ENCODE results near the gene BUB3.
"Not testable (repeated sequence)": the region's sequence is repeated elsewhere in the genome, so short reads cannot be mapped to it uniquely, and the experiment has no call there.

The BUB3 gene

GRCh38 chr10:123154711-123155505, 706 bp downstream of the BUB3 start:
- DNase-seq (ENCODE audit: low spot score): peak; percentile 85

- no peak for DNase-seq (ENCODE audit: low spot score)
Measured at GRCh38 chr10:123156078-123156477, 1.9 kb downstream of the BUB3 start.

DNA sequence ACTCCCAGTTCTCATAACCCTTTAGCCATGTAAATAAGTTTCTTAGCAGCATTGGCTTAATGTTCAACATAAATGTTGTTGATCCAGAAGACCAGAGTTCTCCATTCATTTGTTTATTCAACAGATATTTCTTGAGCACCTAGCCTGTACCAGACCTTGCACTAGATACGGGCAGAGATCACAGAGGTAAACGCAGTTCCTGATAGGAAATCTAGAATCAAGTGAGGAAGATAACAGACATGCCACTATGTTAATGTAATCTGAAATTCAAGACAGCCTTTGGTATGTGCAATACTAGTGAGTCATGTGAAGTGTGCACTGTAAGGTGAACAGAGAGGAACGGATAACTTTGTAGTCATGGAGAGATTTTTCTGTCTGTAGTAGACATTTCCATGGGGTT, 3.0 kb downstream of the BUB3 start:
- no peak for DNase-seq (ENCODE audit: low spot score)

DNA sequence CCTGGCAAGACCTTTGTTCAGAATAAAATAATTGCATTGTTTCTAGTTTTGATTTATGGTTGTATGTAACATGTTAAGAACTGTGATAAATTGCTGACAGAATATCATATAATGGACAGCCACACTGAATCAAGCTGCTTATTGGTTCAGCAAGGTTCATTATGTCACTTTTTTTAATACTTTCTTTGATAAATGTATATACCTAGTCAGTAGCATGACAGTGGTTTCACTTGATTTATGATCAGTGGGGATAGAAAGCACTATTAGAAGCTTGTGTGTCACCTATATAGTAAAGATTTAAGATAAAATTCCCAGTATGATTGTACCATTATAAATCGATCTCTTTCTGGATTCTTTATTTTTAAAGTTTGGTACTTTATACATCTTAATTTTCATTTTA, 4.5 kb downstream of the BUB3 start:
- no peak for DNase-seq (ENCODE audit: low spot score)

DNA sequence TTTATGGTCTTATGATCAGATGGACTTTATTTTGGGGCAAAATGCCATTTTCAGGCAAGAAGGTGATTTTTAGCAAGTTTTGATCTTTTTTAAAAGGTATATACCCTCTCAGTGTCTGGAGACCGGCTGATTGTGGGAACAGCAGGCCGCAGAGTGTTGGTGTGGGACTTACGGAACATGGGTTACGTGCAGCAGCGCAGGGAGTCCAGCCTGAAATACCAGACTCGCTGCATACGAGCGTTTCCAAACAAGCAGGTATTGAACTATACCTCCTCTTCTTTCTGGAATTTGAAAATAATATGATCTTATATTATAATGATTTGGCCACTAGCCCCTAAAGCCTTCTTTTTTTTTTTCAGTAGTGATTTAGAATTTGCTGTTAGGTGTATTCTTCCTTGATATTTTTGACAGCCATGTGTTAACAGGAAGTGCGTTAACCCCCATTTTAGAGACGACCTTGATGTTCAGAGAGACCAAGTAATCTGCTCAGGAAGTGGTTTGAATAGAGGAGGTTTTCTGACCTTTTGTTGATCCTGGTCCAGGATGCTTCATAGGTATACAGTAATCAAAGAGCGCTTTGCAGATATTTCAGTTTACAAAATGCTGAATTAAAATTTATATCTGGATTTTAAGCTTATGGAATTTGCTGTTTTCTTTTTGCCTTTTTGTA, 6.2 kb downstream of the BUB3 start:
- no peak for DNase-seq (ENCODE audit: low spot score)

DNA sequence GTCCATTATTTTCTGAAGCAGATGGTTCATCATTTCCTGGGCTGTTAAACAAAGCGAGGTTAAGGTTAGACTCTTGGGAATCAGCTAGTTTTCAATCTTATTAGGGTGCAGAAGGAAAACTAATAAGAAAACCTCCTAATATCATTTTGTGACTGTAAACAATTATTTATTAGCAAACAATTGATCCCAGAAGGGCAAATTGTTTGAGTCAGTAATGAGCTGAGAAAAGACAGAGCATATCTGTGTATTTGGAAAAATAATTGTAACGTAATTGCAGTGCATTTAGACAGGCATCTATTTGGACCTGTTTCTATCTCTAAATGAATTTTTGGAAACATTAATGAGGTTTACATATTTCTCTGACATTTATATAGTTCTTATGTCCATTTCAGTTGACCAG, 10.1 kb downstream of the BUB3 start:
- DNase-seq (ENCODE audit: low spot score): no peak

DNA sequence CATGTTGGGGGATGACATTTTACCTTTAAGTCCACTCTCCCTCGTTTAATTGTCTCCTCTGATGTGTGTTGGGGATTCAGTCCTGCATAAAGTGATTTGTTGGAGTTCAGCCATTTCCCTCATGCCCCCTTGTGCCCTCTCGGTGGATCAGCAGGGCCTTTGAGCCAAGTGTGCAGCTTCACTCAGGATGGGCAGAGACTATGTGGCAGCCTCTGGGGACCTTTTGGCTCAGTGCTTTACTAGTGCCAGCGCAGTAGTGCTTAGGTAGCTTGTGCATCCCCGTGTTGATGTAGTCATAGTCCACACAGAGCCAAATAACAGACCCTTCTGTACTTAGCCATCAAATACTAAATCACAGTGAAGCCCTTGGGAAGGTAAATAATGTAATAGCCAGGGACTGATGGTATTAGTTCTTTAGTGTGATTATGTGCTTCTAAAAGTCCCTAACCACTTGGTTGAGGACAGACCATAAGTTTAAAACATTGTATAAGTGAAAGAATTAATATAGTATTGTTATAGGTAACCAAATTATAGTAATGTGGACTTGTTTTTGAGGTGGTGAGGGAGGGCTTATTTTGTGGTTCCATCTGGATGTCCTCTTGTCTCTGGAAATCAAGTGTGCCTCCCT, 11.4 kb downstream of the BUB3 start:
- no peak for DNase-seq (ENCODE audit: low spot score)

DNA sequence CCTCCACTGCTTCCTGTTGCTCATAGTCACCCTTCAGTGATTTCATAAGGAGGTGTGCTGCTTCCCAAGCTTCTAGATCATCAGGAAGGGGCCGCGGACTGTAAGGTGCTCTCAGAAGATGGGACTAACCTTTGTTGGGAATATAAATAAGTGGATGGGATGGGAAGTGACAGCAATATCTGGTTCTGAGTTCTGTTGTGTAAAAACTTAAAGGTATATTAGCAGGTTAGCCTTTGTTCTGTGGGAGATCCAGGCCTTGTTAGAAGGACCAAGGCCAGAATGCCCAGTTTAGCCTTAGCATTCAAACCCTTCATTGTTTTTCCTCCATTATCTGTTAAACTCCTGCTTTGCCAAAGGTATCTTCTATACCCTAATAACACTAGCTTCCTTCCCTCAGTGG, 12.4 kb downstream of the BUB3 start:
- DNase-seq (ENCODE audit: low spot score): no peak

- DNase-seq (ENCODE audit: low spot score): no peak
Measured at GRCh38 chr10:123170961-123171360, 16.8 kb downstream of the BUB3 start.

GRCh38 chr10:123171616-123172015, 17.4 kb downstream of the BUB3 start:
- not testable (repeated sequence) for DNase-seq (ENCODE audit: low spot score)

DNA sequence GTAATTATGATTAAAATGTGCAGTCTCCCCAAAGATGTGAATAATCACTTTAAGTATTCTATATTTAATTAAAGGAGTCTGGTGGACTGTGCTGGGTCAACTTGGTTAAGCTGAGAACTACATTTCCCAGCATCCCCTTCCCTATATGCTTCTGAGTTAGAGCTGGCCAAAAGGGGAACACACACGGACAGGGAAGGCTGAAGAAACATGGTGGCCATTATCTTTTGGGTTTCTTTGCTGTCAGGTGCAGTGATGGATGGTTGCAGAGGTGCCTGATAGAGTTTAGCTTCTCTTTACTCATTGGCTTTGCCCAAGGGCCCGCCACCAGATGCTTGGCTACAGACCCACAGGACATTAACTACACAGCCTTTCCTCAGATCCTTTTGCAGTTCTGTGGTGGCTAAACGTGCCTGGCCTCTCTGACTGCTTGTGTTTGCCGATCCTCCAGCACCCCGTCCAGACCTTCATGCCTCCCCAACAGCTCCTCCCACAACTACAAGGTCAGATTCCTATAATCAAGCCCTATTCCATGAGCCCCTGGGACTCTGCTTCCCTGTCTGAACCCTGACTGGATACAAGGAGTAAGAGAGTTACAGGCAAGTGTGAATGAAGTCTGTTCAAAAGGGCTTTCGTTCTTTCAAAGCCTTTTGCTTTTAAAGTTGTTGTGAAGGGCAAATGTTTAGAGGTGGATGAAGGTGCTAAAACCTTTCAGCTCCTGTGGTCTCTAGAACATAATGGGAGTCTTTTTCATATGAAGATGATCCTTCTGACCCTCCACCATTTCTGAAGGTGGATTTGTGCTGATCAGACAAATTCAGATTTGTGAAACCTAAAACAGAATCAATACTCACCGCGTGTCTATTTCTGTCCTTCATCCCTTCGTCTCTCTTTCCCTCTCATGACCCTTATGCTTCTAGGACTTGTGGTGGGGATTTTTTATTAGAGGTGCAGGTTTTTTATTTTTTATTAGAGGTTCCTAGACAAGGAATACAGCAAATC, 21.5 kb downstream of the BUB3 start:
- DNase-seq (ENCODE audit: low spot score): no peak

DNA sequence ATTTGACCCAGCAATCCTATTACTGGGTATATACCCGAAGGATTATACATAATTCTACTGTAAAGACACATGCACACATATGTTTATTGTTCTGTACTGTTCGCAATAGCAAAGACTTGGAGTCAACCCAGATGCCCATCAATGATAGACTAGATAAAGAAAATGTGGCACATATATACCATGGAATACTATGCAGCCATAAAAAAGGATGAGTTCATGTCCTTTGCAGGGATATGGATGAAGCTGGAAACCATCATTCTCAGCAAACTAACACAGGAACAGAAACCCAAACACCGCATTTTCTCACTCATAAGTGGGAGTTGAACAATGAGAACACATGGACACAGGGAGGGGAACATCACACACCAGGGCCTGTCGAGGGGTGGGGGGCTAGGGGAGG, 24.2 kb downstream of the BUB3 start:
- not testable (repeated sequence) for DNase-seq (ENCODE audit: low spot score)

GRCh38 chr10:123180101-123181090, 26.2 kb downstream of the BUB3 start:
- no peak for DNase-seq (ENCODE audit: low spot score)

DNA sequence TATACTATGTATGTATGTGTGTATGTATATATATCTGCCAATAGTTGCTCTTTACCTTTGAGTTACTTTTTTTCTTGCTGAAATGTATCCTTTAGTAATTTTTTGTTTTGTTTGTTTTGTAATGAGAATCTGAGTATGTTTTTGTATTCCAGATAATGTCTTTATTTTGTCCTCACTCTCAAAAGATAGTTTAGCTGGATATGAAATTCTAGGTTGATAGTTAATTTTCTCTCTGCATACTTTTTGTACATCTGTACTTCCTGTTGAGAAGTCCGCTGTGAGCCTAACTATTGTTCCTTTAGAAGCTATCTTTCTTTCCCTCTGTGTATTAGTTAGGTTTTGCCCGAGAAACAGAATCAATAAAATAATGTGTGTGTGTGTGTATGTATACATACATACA, 29.5 kb downstream of the BUB3 start:
- no peak for DNase-seq (ENCODE audit: low spot score)

DNA sequence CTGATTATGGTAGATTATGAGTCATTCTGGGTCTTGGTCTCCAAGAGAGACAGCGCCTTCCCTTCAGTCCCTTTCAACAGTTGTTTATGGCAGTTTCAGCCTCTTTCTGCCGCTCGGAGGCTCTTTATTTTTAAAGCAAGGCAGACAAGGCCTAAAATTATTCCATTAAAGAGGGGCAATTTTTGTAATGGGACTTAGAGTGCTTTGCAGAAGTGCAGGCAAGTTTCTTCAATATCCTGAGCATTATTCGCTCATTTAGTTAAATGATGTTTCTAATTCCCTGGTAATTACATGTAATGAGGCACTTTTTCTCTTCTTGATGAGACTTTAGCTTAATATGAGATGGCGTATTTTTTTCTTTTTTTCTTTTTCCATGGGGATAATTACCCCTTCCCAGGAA, 33.6 kb downstream of the BUB3 start:
- no peak for DNase-seq (ENCODE audit: low spot score)

- DNase-seq (ENCODE audit: low spot score): no peak
Measured at GRCh38 chr10:123191886-123192285, 37.7 kb downstream of the BUB3 start.

DNA sequence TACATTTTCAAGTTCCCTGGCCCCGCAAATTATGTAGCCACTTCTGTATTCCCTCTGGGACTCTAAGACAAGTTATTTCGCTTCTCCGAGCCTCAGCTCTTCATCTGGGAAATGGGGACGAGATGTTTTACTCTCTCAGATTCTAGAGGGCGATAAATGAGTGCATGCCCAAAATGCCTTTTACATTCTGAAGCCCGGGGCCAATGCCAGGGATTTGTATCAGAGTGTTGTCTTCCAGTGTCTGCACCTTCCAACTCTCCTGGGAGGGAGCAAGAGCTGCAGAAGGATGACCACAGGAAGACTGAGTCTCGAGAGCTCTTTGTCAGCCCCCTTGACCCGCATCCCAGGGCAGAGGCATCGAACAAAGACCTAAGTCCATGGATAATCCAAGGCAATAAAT, 39.9 kb downstream of the BUB3 start:
- no peak for DNase-seq (ENCODE audit: low spot score)

DNA sequence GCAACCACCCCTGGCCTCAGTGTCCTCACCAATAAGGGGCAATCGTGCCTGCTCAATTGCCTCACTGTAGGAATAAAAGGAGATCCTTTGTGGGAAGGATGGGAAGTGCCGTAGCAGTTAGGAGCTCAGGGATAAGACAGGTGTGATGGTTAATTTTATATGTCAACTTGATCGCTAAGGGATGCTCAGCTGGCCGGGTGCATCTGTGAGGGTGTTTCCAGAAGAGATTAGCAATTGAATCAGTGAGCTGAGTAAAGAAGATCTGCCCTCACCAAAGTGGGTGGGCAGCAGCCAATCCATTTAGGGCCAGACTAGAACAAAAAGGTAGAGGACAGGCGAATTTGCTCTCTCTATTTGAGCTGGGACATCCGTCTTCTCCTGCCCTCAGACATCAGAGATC, 46.3 kb downstream of the BUB3 start:
- no peak for DNase-seq (ENCODE audit: low spot score)

GRCh38 chr10:123202506-123202905, 48.3 kb downstream of the BUB3 start:
- DNase-seq (ENCODE audit: low spot score): no peak

DNA sequence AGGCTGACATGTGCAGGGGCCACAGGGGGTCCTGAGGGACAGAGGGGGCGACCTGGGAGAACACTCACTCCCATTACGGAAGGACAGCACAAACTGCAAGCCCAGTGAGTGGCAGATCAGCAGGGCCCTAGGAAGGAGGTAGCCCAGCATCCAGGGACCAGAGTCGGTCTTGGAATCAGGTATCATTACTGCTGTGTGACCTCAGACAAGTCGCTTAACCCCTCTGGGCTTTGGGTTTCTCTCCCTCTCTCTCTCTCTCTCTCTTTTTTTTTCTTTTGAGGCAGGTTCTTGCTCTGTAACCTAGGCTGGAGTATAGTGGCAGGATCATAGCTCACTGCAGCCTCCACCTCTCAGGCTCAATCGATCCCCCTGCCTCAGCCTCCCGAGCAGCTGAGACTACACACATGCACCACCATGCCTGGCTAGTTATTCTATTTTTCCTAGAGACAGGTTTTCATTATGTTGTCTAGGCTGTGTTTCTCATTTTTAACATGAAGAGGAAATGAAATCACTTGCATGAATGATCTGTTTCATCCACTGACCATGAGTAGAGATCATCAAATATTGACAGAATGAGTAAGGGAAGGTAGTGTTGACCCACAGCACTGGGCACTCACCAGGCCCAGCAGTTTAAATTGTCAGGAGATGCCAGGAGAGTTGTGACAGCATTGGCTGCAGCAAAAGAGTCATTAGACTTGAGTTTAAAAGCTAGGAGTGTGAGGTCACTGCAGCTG, 49.4 kb downstream of the BUB3 start:
- DNase-seq (ENCODE audit: low spot score): no peak
